Fibroblast of lung (primary cell): ENCODE data around the gene TSNAX.

Experiments
- CTCF ChIP-seq, 2 donors: IDR thresholded peaks in 1 of 2; conservative IDR thresholded peaks in 1 of 2; 1 replicate in 1 of 2; 2 replicates in 1 of 2; pipeline ENCODE4 v1.5.1; 2011 to 2012; ENCODE audit warnings: low read length in 2 of 2, control low read depth in 1 of 2, inconsistent platforms in 1 of 2, low read depth in 1 of 2, mild to moderate bottlenecking in 1 of 2
- EZH2 ChIP-seq: IDR thresholded peaks from 2 replicates; pipeline ENCODE4 v1.5.1; 2012; ENCODE audit warnings: low read length, control low read depth, mild to moderate bottlenecking; ENCODE audit errors: missing control alignments

GRCh38 chr1:231507476-231508355 lies 20.8 kb upstream of the TSNAX start:
- TF ChIP-seq CTCF (conservative IDR thresholded peaks at IDR 0.05 in 1 of 2, IDR thresholded peaks at IDR 0.05 in 1 of 2; ENCODE audit: low read depth in 1 of 2, low read length in 2 of 2) (no peak), EZH2 (no peak)
